ENCODE data around the gene CDX1. TPM values are rescaled to one million over a fixed set of nuclear protein-coding genes. Genes with fewer than 3 reads are reported as not detected.

Gene CDX1
- total RNA-seq, 4 donors from 2014 or later: not detected

DNA sequence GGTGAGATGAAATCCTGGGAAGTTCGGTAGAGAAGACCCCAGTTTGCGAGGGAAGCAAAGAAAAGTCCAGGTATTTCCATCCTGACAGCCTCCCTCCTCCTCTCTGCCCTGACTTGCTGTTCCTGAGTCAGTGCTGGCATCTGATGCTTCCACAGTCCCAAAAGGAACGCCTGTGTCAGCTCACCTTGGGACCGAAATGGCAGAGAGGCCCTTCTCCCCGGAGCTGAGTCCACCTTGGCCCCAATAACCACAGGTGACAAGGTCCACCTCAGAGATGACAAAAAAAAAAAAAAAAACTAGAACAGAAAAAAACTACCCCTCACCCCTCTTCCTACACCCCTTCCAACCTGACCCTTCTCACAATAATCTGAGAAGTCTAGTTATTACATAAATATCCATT lies 54.9 kb downstream of the CDX1 start:
- Histone ChIP-seq H3K9me3 (no peaks in the 10 kb centered on the region), H3K27me3 (peaks cover 4% of the 10 kb centered on the region), H3K27ac (no peak overlapping the region), H3K4me1 (peaks cover 0 to 13% (median 3%) of the 10 kb centered on the region in 3 donors), H3K4me3 (no peak overlapping the region), H3K36me3 (no peaks in the 10 kb centered on the region)
- TF ChIP-seq POLR2A (IDR thresholded peaks at IDR 0.05) (no peak), EP300 (IDR thresholded peaks at IDR 0.05) (no peak)
- no peak for ATAC-seq
- 81 to 84% methylated on average over 4 to 5 of the region's 5 CpGs for WGBS, 2 donors (ENCODE audit: low coverage in 1 of 2)

GRCh38 chr5:150222906-150223305 lies 56.3 kb downstream of the CDX1 start:
- 96% methylated on average over 4 of the region's 21 CpGs; no CpG with 5 or more reads in 1 of the 2 donors for WGBS, 2 donors (ENCODE audit: low coverage in 1 of 2)
- Histone ChIP-seq H3K36me3 (peaks cover 0 to 4% of the 10 kb centered on the region in 2 donors), H3K27ac (no peak overlapping the region), H3K4me1 (peaks cover 0 to 8% (median 2%) of the 10 kb centered on the region in 3 donors), H3K4me3 (no peak overlapping the region), H3K27me3 (no peaks in the 10 kb centered on the region), H3K9me3 (no peaks in the 10 kb centered on the region)
- ATAC-seq: no peak
- TF ChIP-seq POLR2A (IDR thresholded peaks at IDR 0.05): no peak
- TF ChIP-seq EP300 (IDR thresholded peaks at IDR 0.05): no peak
- TF ChIP-seq, protein P1, sequence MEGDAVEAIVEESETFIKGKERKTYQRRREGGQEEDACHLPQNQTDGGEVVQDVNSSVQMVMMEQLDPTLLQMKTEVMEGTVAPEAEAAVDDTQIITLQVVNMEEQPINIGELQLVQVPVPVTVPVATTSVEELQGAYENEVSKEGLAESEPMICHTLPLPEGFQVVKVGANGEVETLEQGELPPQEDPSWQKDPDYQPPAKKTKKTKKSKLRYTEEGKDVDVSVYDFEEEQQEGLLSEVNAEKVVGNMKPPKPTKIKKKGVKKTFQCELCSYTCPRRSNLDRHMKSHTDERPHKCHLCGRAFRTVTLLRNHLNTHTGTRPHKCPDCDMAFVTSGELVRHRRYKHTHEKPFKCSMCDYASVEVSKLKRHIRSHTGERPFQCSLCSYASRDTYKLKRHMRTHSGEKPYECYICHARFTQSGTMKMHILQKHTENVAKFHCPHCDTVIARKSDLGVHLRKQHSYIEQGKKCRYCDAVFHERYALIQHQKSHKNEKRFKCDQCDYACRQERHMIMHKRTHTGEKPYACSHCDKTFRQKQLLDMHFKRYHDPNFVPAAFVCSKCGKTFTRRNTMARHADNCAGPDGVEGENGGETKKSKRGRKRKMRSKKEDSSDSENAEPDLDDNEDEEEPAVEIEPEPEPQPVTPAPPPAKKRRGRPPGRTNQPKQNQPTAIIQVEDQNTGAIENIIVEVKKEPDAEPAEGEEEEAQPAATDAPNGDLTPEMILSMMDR (IDR thresholded peaks at IDR 0.05): no peak
- TF ChIP-seq POLR2AphosphoS5 (IDR thresholded peaks at IDR 0.05): no peak

- ATAC-seq: no peak
- WGBS, 2 donors (ENCODE audit: low coverage in 1 of 2): 82 to 84% methylated on average over 6 to 7 of the region's 7 CpGs
Observed at GRCh38 chr5:150223474-150223873, 56.9 kb downstream of the CDX1 start.

GRCh38 chr5:150224483-150225027 lies 58.0 kb downstream of the CDX1 start:
- Histone ChIP-seq H3K4me3 (no peak overlapping the region), H3K36me3 (peaks cover 0 to 12% of the 10 kb centered on the region in 2 donors), H3K9me3 (no peaks in the 10 kb centered on the region), H3K27me3 (no peaks in the 10 kb centered on the region), H3K4me1 (no peaks in the 10 kb centered on the region), H3K27ac (no peak overlapping the region)
- TF ChIP-seq POLR2A (IDR thresholded peaks at IDR 0.05) (no peak), POLR2AphosphoS5 (IDR thresholded peaks at IDR 0.05) (no peak), EP300 (IDR thresholded peaks at IDR 0.05) (no peak)
- TF ChIP-seq, protein P1 (IDR thresholded peaks at IDR 0.05): no peak
- no peak for ATAC-seq
- 46 to 71% methylated on average over 6 to 7 of the region's 8 CpGs for WGBS, 2 donors (ENCODE audit: low coverage in 1 of 2)

More at GRCh38 chr5:150223474-150223873, 56.9 kb downstream of the CDX1 start:
- peaks cover 0 to 9% of the 10 kb centered on the region in 2 donors for H3K36me3 ChIP-seq
- no peak overlapping the region for H3K4me3 ChIP-seq
- H3K9me3 ChIP-seq: no peaks in the 10 kb centered on the region
- no peaks in the 10 kb centered on the region for H3K27me3 ChIP-seq
- H3K27ac ChIP-seq: no peak overlapping the region
- peaks cover 0 to 2% (median 0%) of the 10 kb centered on the region in 3 donors for H3K4me1 ChIP-seq
- TF ChIP-seq POLR2A (IDR thresholded peaks at IDR 0.05) (no peak), EP300 (IDR thresholded peaks at IDR 0.05) (no peak), POLR2AphosphoS5 (IDR thresholded peaks at IDR 0.05) (no peak)
- TF ChIP-seq, protein P1 (IDR thresholded peaks at IDR 0.05): no peak

- TF ChIP-seq EP300 (IDR thresholded peaks at IDR 0.05) (no peak), POLR2AphosphoS5 (IDR thresholded peaks at IDR 0.05) (no peak), POLR2A (IDR thresholded peaks at IDR 0.05) (no peak)
- TF ChIP-seq, protein P1 (IDR thresholded peaks at IDR 0.05): no peak
- H3K9me3 ChIP-seq: no peaks in the 10 kb centered on the region
- WGBS, 2 donors (ENCODE audit: low coverage in 1 of 2): 100% methylated on average over 1 of the region's 5 CpGs; no CpG with 5 or more reads in 1 of the 2 donors
- H3K4me1 ChIP-seq: no peaks in the 10 kb centered on the region
- peaks cover 0 to 12% of the 10 kb centered on the region in 2 donors for H3K36me3 ChIP-seq
- no peak for ATAC-seq
- no peaks in the 10 kb centered on the region for H3K27me3 ChIP-seq
- H3K4me3 ChIP-seq: no peak overlapping the region
- no peak overlapping the region for H3K27ac ChIP-seq
Observed at GRCh38 chr5:150227036-150227435, 60.5 kb downstream of the CDX1 start.
